ENCODE measurements around the gene COMMD9.

COMMD9 gene

DNA sequence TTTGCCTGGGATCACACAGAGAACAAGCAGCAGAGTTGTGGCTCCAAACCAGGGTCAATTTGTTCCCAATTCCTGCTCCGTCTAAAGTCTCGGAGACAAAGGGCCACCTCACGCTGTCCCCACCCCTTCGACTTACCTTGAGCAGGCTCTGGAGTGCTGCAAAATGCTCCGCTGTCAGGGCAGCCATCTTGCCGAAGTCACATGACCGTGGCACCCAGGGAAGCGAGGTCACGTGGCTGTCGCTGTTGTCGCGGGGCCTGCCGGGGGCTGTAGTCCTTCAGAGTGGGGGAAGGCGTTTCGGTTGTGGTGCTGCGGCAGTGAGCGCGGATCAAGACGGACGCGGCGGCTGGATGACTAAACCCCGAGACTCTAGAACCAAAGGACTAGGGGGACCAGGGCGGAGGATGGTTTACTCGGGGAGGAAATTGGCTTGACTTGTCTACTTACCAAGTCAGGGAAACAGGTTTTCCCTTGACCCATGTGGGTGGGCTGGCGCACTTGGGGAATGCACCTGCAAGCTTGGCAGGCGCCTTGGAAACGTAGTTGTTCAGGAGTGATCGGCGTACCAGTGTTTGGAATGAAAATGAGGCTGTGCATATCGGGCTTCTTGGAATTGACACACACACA lies at the start of gene COMMD9:
Gene COMMD9 (minus strand): TSS at position 199 of the 627 bp plus-strand sequence. CDS start 12 bp downstream, at position 187.
- H3K4me3 ChIP-seq (ENCODE audit: low read length): peak within 1 kb of the TSS; percentile 92
- H3K27ac ChIP-seq (ENCODE audit: low read length): no peak within 1 kb of the TSS
- H3K9me3 ChIP-seq (ENCODE audit: insufficient read depth, low read length): no peaks in the 10 kb centered on the region
- H2AFZ ChIP-seq (ENCODE audit: low read depth, low read length): peak within 1 kb of the TSS; percentile 99
- no peaks in the 10 kb centered on the region for H3K27me3 ChIP-seq (ENCODE audit: low read depth, low read length)
- no peaks in the 10 kb centered on the region for H4K20me1 ChIP-seq (ENCODE audit: insufficient read depth, low read length)
- peak within 1 kb of the TSS; percentile 94 for H3K4me2 ChIP-seq (ENCODE audit: low read length)
- no peaks in the 10 kb centered on the region for H3K36me3 ChIP-seq (replicated peaks; ENCODE audit: low read depth, low read length)
- peaks cover 20% of the 10 kb centered on the region for H3K4me1 ChIP-seq (ENCODE audit: low read length)
- no peaks in the 10 kb centered on the region for H3K79me2 ChIP-seq (ENCODE audit: low read length)
- TF ChIP-seq, protein P1, sequence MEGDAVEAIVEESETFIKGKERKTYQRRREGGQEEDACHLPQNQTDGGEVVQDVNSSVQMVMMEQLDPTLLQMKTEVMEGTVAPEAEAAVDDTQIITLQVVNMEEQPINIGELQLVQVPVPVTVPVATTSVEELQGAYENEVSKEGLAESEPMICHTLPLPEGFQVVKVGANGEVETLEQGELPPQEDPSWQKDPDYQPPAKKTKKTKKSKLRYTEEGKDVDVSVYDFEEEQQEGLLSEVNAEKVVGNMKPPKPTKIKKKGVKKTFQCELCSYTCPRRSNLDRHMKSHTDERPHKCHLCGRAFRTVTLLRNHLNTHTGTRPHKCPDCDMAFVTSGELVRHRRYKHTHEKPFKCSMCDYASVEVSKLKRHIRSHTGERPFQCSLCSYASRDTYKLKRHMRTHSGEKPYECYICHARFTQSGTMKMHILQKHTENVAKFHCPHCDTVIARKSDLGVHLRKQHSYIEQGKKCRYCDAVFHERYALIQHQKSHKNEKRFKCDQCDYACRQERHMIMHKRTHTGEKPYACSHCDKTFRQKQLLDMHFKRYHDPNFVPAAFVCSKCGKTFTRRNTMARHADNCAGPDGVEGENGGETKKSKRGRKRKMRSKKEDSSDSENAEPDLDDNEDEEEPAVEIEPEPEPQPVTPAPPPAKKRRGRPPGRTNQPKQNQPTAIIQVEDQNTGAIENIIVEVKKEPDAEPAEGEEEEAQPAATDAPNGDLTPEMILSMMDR (IDR thresholded peaks at IDR 0.05; ENCODE audit: low read depth, low read length): no peak
- TF ChIP-seq EZH2phosphoT487 (IDR thresholded peaks at IDR 0.05; ENCODE audit: low read depth): no peak
- peak within 1 kb of the TSS; percentile 55 for H3K9ac ChIP-seq (ENCODE audit: low read length)

DNA sequence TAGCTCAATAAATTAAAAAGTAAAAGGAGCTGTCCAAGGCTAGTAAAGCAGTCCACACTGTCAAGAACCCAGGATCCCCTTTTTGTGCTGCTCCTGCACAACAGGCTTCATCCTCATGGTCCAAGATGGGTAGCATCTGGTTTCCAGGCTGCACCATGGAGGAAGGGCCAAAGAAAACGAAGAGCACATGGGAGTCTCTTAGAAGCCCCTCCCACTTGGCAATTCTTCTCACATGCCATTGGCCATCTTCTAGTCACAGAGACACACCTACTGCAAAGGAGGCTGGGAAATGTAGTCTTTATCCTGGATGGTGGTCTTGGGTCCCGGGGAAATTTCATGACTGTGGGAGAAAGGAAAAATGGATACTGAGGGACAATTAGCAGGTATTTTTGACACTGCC lies 44.7 kb upstream of the COMMD9 start:
- Histone ChIP-seq H3K36me3 (replicated peaks; ENCODE audit: low read depth, low read length) (no peaks in the 10 kb centered on the region), H3K4me2 (ENCODE audit: low read length) (no peak overlapping the region), H3K79me2 (ENCODE audit: low read length) (no peaks in the 10 kb centered on the region), H3K27ac (ENCODE audit: low read length) (no peak overlapping the region), H3K27me3 (ENCODE audit: low read depth, low read length) (no peaks in the 10 kb centered on the region), H3K4me3 (ENCODE audit: low read length) (no peak overlapping the region), H3K9me3 (ENCODE audit: insufficient read depth, low read length) (no peaks in the 10 kb centered on the region; the same call in 1 of the 2 replicates), H3K9ac (ENCODE audit: low read length) (no peak overlapping the region), H4K20me1 (ENCODE audit: insufficient read depth, low read length) (no peaks in the 10 kb centered on the region), H3K4me1 (ENCODE audit: low read length) (peaks cover 8% of the 10 kb centered on the region), H2AFZ (ENCODE audit: low read depth, low read length) (no peak overlapping the region)
- TF ChIP-seq, protein P1 (IDR thresholded peaks at IDR 0.05; ENCODE audit: low read depth, low read length): no peak

DNA sequence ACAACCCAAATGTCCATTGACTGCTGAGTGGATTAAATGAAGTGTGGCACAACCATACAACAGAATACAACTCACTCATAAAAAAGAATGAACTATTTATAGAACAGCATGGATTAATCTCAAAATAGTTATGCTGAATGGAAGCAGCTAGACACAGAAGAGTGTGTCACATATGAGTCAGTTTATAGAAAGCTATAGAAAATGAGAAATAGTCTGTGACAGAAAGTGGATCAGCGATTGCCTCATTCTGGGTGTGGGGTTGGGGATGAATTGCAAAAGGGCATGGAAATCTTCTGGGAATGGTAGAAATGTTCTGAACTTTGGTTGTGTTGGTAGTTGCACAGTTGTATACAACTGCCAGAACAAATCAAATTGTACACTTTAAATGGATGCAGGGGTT lies 44.2 kb upstream of the COMMD9 start:
- Histone ChIP-seq H3K79me2 (ENCODE audit: low read length) (no peaks in the 10 kb centered on the region), H3K36me3 (replicated peaks; ENCODE audit: low read depth, low read length) (peaks cover 2% of the 10 kb centered on the region), H2AFZ (ENCODE audit: low read depth, low read length) (no peak overlapping the region), H3K27me3 (ENCODE audit: low read depth, low read length) (no peaks in the 10 kb centered on the region), H4K20me1 (ENCODE audit: insufficient read depth, low read length) (no peaks in the 10 kb centered on the region), H3K4me2 (ENCODE audit: low read length) (no peak overlapping the region), H3K27ac (ENCODE audit: low read length) (no peak overlapping the region), H3K4me1 (ENCODE audit: low read length) (peaks cover 8% of the 10 kb centered on the region), H3K4me3 (ENCODE audit: low read length) (no peak overlapping the region), H3K9me3 (ENCODE audit: insufficient read depth, low read length) (no peaks in the 10 kb centered on the region; the same call in 1 of the 2 replicates), H3K9ac (ENCODE audit: low read length) (no peak overlapping the region)
- TF ChIP-seq, protein P1 (IDR thresholded peaks at IDR 0.05; ENCODE audit: low read depth, low read length): no peak
- no peak for TF ChIP-seq EZH2phosphoT487 (IDR thresholded peaks at IDR 0.05; ENCODE audit: low read depth)

DNA sequence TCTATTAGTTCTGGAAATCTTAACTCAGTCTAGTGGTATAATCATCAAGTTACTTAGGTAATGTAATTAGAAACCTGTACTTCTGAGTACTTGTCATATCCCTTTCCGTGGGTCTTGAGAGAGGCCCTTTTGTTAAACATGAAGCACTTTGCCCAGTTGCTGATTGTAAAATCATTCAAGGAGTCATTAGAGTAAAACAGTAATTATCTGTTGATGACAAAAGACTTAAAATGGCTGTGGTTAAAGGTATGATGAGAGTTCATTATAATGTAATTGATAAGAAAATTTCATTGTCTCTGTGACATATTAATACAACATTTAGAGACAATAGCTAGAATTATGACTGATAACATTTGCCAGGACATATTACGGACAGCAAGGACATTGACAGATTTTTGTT lies 41.2 kb upstream of the COMMD9 start:
- TF ChIP-seq, protein P1 (IDR thresholded peaks at IDR 0.05; ENCODE audit: low read depth, low read length): no peak
- no peak for TF ChIP-seq EZH2phosphoT487 (IDR thresholded peaks at IDR 0.05; ENCODE audit: low read depth)
- H3K79me2 ChIP-seq (ENCODE audit: low read length): no peaks in the 10 kb centered on the region
- H3K36me3 ChIP-seq (replicated peaks; ENCODE audit: low read depth, low read length): peaks cover 2% of the 10 kb centered on the region
- H3K27ac ChIP-seq (ENCODE audit: low read length): no peak overlapping the region
- H4K20me1 ChIP-seq (ENCODE audit: insufficient read depth, low read length): no peaks in the 10 kb centered on the region
- peaks cover 26% of the 10 kb centered on the region for H3K4me1 ChIP-seq (ENCODE audit: low read length)
- no peak overlapping the region for H2AFZ ChIP-seq (ENCODE audit: low read depth, low read length)
- H3K9me3 ChIP-seq (ENCODE audit: insufficient read depth, low read length): no peaks in the 10 kb centered on the region; the same call in 1 of the 2 replicates
- no peak overlapping the region for H3K4me2 ChIP-seq (ENCODE audit: low read length)
- H3K4me3 ChIP-seq (ENCODE audit: low read length): no peak overlapping the region
- no peaks in the 10 kb centered on the region for H3K27me3 ChIP-seq (ENCODE audit: low read depth, low read length)
- no peak overlapping the region for H3K9ac ChIP-seq (ENCODE audit: low read length)

Data from OCI-LY3 (cell line).